HG03575 (cell line): Measurements from ENCODE around the gene GRK7.
"Not testable (repeated sequence)": the region's sequence is repeated elsewhere in the genome, so short reads cannot be mapped to it uniquely, and the experiment has no call there.

Experiments used
- ATAC-seq: cut with Tn5 transposase; IDR thresholded peaks from one replicate; pipeline ENCODE4 v1.9.1; 2021; ENCODE audit not compliant: unreplicated experiment, insufficient number of reproducible peaks, low FRiP score; ENCODE audit errors: extremely low read depth

GRK7 gene

DNA sequence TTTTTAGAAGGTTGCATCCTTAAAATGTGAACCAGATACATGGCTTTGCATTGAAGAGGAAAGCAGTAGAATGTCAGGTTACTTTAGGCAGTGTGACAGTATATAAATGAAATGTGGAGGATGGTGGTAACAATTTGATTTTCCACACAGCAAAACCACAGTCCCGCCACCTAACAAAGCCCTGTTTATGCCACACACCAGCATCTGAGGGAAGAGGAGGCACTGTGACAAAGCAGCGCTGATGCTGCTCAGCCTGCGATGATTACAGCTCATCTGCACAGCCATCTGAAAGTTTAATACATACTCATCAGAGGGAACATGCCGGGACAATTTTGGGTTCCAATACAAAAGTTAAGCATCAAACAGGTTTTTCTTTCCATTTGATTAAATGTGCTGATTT, 16.2 kb upstream of the GRK7 start:
- ATAC-seq = no peak

- no peak for ATAC-seq
Observed at GRCh38 chr3:141753399-141753798, 9.8 kb upstream of the GRK7 start.

DNA sequence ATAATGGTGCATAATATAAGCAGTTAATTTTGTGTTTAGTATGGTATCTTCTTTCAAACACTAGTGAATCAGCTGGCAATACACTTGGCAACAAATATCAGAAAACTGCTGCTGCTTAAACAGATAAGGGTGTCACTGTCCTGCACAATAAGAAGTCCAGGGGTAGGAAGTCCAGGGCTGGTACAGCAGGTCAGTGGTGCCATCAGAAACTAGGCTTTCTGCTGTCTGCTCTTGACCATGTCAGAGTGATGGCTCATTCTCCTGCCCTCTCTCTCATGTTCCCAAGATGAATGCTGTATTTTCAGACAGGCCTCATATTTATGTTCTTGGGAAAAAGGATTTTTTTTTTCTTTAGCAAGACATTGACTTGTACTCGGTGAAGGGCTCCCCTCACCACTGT, 9.2 kb upstream of the GRK7 start:
- no peak for ATAC-seq

- not testable (repeated sequence) for ATAC-seq
Observed at GRCh38 chr3:141762552-141762951, 656 bp upstream of the GRK7 start.

GRCh38 chr3:141764045-141764444, 837 bp downstream of the GRK7 start:
- ATAC-seq = no peak

DNA sequence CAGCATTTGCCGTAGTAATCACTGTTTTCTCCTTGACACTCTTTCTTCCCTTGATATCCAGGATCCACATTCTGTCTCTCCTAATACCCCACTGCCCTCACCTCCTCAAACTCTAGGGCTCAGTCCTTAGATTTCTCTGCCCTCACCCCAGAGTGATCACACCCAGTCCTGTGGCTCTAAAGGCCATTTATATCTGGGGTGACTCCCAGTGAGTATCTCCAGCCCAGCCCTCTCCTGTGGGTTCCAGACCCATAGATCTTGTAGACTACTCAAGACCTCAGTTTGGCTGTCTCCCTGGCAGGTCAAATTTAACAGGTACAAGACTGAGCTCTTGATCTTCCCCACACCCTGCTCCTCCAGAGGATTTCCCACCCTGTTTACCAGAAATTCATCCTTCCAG, 1.3 kb downstream of the GRK7 start:
- ATAC-seq = no peak

DNA sequence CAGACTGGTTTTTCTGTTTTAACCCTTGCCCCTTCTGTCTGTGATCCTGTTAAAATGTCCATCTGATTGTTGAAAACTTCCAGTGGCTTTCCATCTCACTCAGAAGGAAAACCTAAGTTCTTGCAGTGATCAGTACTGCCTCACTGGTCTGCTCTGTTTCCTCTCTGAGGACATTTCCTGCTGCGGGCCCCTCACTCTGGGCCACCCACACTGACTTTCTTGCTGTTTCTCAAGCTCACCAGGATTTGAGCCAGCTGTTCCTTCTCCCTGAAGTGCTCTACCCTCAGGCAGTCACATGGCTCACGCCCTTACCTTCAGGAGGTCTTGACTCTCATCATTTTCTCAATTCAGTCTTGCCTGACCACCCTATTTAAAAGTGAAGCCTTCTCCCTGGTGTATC, 1.8 kb downstream of the GRK7 start:
- ATAC-seq = no peak

GRCh38 chr3:141767066-141767465, 3.9 kb downstream of the GRK7 start:
- no peak for ATAC-seq

DNA sequence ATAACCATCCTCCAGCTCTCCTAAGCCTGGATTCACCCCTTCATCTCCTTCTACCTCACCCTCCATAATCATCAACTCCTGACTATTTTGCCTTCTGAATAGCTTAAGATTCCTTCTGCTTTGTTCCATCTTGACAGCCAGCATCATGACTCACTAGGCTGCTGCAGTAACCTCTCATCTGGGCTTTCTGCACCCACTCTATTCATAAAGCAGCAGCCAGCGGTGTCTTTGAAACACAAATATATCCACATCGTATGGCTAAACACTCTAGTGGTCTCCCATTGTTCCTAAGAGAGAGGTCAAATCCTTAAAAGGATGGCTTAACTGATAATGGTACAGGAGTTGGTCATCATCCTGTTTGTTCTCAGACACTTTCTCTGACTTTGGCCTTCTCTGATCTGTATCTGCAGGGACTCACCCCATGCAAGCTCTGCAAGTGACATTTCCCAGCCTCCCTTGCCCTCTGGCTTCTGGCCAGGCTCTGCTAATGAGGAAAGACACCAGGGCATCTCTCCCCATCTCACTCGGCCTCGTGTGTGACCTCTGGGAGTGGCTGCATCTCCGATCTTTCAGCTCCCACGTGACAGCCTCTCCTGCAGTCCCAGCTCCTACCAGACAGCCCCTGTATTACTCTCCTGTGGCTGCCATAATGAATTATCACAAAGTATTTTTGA, 6.2 kb downstream of the GRK7 start:
- no peak for ATAC-seq

DNA sequence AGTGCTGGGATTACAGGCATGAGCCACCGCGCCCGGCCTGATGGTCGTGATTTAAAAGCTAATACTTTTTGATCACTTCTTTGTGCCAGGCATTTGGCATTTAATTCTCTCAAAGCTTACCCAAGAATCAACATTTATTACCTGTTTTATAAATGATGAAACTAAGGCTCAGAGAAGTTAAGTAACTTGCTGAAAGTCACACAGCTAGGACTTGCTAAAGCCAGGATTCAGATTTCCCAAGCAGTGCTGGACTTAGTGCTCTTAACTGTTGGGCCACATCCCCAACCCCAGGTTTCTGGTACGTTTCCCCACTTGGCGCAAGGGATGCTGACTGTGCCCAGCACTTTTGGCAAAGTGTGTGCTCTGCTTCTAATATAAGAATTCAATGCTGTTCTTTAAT, 10.5 kb downstream of the GRK7 start:
- ATAC-seq = no peak

DNA sequence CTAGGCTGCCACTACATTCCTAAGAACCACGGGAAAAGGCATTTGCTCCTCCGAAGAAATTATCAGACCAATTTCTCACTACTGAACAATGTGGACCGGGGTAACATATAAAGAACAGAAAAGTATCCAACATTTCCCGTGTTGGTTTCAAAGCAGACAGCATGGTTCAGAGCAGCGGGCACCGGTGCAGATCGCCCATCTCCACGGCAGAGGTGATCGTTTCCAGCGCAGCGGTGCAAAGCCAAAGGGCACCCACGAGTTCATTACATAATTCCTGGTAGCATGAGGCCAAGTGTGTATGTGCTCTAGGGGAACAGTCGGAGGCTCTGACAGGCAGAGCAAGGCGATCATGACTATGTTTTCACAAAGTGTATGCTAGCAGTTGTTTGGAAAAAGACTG, 13.2 kb downstream of the GRK7 start:
- ATAC-seq = no peak

- no peak for ATAC-seq
Observed at GRCh38 chr3:141776885-141777284, 13.7 kb downstream of the GRK7 start.

DNA sequence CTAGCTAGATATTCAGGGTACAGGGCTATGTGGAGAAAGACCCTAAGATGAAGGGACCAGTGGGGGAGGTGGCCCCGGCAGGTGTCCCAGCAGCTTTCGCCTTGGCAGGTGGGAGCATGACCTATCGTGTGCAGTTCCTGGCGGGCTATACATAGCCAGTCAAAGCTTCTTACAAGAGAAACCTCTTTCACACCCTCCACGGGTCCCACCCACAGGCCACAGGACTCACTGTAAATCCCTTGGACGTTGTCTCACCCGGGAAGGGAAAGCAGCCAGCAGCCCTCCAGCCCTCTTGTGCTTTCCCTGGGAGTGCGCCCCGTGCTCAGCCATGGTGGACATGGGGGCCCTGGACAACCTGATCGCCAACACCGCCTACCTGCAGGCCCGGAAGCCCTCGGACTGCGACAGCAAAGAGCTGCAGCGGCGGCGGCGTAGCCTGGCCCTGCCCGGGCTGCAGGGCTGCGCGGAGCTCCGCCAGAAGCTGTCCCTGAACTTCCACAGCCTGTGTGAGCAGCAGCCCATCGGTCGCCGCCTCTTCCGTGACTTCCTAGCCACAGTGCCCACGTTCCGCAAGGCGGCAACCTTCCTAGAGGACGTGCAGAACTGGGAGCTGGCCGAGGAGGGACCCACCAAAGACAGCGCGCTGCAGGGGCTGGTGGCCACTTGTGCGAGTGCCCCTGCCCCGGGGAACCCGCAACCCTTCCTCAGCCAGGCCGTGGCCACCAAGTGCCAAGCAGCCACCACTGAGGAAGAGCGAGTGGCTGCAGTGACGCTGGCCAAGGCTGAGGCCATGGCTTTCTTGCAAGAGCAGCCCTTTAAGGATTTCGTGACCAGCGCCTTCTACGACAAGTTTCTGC, 15.0 kb downstream of the GRK7 start:
- no peak for ATAC-seq

DNA sequence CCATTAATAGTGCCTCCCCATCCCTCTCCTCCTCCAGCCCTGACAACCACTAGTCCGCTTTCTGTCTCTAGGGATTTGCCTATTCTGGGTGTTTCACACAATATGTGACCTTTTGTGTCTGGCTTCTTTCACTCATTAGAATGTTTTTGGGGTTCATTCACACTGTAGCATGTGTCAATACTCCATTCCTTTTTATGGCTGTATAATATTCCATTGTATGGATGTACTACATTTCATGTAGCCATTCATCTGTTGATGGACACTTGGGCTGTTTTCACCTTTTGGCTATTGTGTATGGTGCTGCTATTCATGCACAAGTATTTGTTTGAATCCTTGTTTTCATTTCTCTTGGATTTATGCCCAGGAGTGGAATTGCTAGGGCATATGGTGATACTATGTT, 16.5 kb downstream of the GRK7 start:
- no peak for ATAC-seq

DNA sequence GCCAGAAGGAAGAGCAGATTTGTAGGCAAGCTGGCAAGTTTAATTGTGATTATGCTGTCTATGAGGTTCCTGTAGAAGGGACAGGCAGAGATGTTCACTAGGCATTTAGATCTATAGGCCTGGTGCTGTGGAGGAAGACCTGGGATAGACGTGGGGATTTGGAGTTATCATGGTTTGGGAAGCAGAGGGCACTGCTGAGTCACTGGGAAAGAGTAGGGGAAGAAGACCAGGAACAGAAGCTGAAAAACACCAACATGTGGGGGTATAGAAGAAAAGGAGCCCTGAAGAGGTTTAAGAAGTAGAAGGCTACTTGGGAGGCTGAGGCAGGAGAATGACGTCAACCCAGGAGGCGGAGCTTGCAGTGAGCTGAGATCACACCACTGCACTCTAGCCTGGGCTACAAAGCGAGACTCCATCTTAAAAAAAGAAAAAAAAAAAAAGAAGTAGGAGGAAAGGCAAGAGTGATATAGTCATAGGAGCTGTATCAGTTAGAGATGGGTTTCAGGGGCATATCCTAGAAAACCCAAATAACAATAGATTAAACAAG, 19.3 kb downstream of the GRK7 start:
- ATAC-seq = no peak

DNA sequence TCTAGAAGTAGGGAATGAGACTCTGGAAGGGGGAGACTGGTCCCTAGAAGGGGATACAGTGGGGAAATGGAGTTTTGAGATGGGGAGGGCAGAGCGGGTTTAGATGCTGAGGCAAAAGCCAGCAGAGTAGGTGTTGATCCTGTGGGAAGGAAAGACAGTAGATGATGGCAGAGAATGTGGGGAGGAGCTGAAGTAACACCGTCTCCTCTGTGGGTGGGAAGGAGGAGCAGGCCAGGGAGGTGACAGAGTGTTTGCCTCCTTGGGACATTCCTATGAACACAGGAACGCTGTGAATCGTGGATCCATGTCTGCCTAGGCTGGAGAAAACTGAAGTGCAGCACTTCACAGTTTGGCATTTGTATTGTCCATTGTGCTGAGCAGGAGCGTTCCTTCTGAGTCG, 20.4 kb downstream of the GRK7 start:
- ATAC-seq = no peak

DNA sequence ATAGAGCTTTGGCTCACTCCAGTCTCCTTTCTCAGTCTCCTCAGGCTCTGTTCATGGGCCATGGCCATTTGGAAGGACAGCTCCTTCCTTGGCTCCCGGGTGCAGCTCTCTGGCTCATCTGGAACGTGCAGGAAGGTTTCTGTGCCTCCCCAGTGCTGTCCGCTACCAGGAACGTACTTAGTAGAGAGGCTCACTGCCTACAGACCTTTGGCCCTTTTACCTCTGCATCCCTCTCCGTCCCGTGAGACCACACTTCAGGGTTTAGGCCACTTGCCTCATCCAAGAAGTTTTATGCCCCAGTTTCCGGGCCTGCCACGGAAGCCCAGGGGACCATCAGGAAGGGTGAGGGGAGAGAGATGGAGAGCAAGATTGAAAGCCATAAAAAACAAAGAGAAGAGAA, 20.9 kb downstream of the GRK7 start:
- ATAC-seq = no peak

- ATAC-seq = no peak
Observed at GRCh38 chr3:141784531-141784930, 21.3 kb downstream of the GRK7 start.

GRCh38 chr3:141788149-141788548, 24.9 kb downstream of the GRK7 start:
- ATAC-seq = no peak

DNA sequence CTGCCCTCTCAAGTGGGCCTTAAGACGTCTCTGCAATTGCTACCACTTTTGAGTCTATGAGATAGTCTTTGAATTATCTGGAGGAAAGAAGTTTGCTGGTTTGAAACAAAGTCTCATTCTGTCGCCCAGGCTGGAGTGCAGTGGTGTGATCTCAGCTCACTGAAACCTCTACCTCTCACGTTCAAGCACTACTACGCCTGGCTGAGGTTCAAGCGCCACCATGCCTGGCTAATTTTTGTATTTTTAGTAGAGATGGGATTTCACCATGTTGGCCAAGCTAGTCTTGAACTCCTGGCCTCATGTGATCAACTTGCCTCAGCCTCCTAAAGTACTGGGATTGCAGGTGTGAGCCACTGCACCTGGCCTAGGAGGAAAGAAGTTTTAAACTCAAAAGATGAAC, 25.5 kb downstream of the GRK7 start:
- not testable (repeated sequence) for ATAC-seq
